Right ventricle myocardium superior (tissue), 1 donor: ENCODE results near the gene ALDOA. TPM values are rescaled to one million over a fixed set of nuclear protein-coding genes. Genes with fewer than 3 reads are reported as not detected.
"Not testable (repeated sequence)": the region's sequence is repeated elsewhere in the genome, so short reads cannot be mapped to it uniquely, and the experiment has no call there.

Experiments used
- ATAC-seq: fragments of 200-7000 bp; cut with Tn5 transposase; one replicate; pipeline ENCODE4 v1.9.1; 2020; ENCODE audit warnings: mild to moderate bottlenecking; ENCODE audit not compliant: poor library complexity
- DNase-seq: peaks from one replicate; pipeline ENCODE4 v3.0.0-alpha.2; 2020
- intact Hi-C: fragments of 100-400 bp; cut with DNase I; formaldehyde crosslinking; loops from one replicate; pipeline ENCODE4 v1.11.2; 2022
- total RNA-seq: library from RNA; stranded (reverse); fragmentation: NEBNext Ultra II Directional; extraction: Animal tissue kit (Norgen Biotek cat#: 25700); gene quantifications from one replicate; pipeline ENCODE4 v1.2.1, GENCODE V29; 2021
- donor health status: DM: no; HTN: yes; CAD: no; lungs with severe emphysema.

The ALDOA gene
- total RNA-seq, 1 donor from 2014 or later = 3,843 TPM

DNA sequence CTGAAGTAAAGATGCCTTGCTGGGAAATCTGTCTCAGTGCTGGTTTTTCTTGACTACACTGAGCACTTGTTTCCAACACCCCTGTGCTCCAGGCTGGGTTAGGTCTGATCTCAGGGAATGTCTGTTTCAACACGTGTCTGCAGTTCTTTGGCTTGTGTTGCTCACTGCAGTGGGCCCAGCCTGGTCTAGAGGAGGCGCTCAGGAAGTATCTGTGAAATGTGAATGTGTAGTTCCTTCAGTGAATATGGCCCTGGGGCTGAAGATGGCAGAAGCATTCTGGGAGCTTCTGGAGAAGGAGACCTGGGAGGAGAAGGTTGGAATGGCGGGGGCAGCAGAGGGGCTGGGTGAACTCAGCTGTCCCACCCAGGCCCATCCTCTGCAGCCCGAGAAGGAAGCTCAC, 38.5 kb downstream of the ALDOA start:
- intact Hi-C loops = no loop called here
- DNase-seq = peak; percentile 9
- no peak for ATAC-seq

DNA sequence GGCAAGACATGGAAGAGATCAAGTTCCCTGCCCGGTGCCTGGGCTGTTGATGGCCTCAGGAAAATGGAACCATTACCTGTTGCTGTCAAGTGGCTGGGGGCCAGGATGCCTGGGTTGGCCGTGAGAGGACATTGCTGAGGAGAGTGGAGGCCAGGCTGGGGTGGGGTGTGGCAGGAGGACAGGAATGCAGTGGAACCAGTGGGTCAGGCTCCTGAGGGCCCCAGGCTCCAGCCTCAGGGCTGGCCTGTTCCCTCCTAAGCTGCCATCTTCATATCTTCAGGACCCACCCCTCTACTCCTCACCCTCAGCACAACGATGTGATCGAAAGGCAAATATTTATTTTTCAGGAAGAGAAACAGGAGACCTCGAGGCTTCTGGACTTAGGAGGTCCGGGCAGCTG, 38.9 kb downstream of the ALDOA start:
- intact Hi-C loops = no loop called here
- DNase-seq (peak; percentile 12), ATAC-seq (no peak)

DNA sequence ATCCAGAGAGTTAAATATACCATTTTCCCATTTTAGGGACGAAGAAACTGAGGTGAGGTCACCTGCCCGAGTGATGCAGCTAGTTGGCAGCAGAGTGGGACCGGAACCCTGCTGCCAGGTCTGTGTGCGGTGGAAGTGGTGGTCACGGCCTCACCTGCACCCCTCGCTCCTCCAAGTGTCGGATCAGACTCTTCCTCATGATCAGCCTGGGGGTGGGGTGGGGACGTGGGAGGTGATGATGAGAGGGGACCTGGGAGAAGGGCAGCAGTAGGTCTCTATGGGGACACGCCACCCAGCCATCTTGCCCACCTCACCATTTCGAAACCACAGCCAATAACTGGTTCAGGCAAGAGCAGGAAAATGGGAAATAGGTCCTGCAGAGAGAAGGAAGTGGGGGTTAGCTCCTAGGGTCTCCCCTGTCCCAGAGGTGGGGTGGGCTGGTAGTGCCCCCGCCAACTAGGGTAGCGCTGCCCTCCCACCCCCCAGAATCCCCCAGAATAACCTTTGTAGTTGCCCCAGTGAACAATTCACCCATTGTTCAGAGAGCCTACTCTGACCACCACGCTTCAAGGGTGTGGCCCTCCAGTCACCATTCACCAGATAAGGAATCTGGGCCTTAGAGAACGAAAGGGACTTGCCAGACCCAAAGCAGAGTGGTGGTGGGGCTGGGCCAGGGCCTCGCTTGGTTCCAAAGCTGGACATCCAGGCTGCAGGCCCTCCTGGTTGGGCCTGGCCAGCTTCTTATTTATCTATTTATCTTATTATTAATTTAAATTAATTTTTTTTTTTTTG, 42.7 kb downstream of the ALDOA start:
- DNase-seq (no peak), ATAC-seq (no peak)
- intact Hi-C loops = no loop called here

DNA sequence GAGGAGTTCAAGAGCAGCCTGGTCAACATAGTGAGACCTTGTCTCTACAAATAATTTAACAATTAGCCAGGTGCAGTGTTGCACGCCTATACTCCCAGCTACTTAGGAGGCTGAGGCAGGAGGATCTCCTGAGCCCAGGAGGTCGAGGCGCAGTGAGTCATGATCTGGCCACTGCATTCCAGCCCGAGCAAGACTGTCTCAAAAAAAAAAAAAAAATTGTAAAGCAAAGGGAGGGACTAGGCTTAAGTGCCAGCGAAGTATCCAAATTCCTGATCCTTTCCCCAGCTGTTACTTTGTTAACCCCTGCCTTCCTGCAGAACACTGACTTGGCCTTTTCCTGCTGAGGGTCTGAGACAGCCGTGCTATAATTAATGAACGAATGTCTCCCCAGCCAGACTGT, 45.1 kb downstream of the ALDOA start:
- ATAC-seq (no peak), DNase-seq (no peak)
- intact Hi-C loops = no loop called here

DNA sequence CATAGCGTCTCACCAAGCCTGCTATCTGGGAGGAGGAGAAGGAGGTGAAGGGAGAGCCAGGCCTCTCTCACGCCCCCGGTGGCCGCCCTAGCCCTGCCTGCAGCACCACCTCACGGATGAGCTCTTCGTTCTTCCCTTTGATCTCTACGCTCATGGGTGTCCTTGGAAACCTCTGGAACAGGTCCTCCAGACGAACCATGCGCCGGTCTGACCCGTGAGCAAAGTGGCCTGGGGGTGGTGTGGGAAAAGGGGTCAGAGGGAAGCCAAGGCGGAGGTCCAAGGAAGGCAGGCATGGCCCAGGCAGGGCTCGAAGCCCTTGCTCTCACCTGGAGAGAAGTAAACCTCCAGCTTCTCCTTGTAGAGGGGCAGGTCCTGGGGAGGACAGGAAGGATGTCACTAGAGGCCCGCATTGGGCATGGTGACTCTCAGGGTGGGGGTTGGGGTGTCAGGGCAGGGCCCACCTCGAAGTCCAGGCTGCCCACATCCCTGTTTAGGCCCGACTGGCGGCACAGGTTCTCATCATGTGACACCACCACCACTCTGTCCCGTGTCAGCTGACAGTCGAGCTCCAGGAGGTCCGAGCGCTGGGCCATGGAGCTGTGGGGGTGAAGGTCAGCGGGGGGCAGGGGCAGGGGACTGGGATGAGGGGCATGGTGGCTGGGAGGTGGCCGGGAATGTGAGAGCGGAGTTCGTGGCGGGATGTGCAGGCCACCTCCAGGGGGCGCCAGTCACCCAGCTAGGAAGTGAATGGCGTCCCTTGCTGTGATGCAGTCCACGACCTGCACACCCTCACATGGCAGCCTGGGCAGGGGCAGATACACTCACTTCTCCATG, 46.9 kb downstream of the ALDOA start:
- DNase-seq = peak; percentile 80
- ATAC-seq = peak; percentile 50
- intact Hi-C loops = no loop called here

DNA sequence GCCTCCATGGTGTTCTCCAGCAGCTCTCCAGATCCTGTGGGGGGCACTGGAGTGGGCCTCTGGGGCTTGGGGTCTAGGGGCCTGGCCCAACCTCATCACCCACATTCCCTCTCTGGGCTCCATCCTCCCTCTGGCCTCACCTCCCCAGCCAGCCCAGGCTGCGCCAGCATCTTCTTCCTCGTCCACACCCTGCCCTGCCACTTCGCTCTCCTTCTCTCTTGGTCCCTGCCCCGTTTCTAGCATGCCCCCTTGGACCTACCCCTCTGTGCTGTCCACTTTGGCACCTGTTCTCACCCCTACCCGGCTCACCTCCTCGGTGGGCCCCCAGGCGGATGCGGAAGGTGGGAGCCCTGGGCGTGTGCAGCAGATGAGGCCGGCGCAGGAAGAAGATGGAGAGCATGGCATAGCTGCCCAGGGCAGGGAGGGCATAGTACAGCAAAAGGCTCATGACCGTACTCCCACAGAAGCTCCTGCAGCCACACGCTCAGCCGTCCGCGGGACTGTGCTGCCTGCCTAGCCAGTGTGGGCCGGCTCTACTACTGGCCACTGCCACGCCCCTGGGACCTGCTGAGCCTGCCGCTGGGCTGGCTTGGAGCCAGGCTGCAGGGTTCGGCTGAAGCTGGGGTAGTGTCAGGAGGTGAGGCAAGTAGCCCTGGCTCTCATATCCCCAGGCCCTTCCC, 47.6 kb downstream of the ALDOA start, which contains the start of gene GDPD3:
GDPD3 (minus strand) TSS at position 507 of the 680 bp plus-strand sequence; CDS start at position 448, 59 bp downstream.
- DNase-seq (peak; percentile 79), ATAC-seq (peak; percentile 80)
- intact Hi-C loops = no loop called here

DNA sequence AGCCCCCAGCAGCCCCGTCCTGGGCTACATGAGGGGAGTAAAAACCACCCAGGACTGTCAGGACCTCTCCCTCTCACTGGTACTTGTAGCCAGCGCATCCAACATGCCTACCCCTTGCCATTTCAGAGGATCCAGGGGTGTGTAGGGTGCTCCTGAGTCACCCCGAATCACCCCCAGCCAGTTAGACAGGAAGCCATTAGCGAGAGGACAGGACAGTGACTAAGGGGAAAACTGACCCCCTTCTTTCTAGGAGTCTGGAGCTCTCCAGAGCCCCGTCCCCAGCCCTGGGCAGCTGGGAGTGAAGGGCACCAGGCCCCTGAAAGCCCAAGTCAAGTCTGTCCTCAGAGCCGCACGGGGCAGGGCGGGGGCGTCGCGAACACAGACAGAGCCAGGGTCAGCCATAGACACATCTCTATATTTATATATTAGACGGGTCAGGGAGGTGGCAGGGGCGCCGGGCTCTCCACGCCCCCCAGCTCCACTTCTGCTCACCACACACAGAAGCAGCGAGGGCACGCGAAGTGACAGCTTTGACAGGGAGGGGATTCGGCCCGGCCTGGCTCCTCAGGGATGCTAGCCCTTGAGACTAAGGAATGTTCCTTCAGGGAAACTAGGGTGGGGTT, 48.3 kb downstream of the ALDOA start:
- intact Hi-C loops = no loop called here
- ATAC-seq = no peak
- DNase-seq = no peak

DNA sequence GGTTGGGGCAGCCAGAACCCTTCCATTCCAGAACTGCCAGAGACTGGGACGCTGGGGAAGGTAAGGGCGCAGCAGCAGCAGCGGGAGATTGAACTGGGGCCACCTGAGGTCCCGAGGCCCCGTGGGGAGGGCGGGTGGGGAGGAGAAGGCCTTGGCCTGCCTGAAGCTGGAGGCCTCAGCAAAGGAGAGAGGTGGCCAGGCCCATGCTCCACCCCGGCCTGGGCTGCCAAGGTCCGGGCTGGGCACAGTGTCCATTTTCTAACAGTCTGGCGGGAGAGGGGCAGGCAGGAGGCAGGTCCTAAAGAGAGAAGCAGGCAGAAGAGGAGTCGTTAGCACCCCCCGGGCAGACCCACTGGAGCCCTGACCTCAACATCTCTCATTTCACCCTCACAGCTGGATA, 48.9 kb downstream of the ALDOA start:
- DNase-seq (no peak), ATAC-seq (no peak)
- intact Hi-C loops = no loop called here

DNA sequence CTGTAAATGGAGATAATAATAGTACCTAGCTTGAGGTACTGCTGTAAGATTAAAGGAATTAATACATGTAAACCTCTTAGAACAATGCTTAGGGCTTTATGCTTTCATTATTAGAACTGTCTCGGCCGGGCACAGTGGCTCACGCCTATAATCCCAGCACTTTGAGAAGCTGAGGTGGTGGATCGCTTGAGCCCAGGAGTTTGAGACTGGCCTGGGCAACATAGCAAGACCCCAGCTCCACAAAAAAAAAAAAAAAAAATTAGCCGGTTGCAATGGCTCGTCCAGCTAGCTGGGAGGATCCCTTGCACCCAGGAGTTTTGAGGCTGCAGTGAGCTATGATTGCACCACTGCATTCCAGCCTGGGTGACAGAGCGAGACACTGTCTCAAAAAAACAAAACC, 49.3 kb downstream of the ALDOA start:
- intact Hi-C loops, ATAC-seq, DNase-seq: not testable (repeated sequence)

DNA sequence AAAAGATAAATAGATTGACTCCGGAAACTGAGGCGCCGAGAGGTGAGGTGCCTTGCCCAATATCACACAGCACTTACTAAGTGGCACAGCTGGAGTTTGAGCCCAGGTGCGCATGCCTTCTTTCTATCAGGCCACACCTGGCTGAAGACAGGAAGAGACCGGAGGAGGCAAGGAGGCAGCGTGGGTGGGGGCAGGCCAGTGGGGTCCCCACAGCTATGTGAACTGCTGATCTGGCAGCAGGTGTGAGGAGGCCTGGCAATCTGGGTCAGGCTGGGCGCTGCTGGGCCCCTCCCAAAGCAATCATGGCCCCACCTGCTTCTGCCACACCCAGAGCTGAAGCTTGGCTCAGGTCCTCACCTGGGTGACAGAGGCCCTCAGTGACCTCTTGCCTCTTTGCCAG, 49.7 kb downstream of the ALDOA start:
- intact Hi-C loops = no loop called here
- ATAC-seq (peak; percentile 27), DNase-seq (no peak)

DNA sequence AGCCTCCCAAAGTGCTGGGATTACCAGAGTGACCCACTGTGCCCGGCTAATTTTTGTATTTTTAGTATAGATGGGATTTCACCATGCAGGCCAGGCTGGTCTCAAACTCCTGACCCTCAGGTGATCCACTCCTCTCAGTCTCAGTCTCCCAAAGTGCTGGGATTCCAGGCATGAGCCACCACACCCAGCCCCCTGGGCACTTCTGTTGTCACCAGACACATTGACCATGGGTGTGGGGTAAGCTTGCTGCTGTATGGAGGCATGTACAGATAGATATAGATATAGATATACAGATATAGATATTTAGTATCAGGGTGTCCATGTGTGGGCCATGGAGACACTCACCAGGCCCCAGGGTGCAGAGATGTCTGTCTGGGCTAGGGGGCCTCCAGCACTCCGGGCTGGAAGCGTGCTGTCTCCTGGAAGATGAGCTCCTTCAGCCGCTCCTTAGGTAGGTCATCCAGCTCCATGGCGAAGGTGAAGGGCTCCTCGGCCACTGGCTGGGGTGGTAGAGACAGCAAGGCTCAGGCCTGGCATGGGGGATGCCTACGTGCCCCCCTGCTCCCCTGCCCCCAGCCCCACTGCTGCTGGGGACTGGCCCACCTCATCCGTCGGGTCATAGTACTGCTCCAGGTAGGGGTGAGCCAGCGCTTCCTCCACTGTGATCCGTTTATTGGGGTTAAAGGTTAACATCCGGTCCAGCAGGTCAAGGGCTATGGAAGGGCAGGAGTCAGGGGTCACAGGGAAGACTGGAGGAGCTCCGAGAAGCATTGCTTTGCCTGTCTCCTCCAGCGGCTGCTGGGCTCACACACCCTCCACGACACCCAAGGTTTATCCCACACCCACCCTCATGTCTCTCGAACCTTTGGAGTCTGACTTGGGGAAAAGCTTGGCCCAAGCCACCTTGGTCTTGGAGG, 51.0 kb downstream of the ALDOA start:
- ATAC-seq (no peak), DNase-seq (no peak)
- intact Hi-C loops = no loop called here

DNA sequence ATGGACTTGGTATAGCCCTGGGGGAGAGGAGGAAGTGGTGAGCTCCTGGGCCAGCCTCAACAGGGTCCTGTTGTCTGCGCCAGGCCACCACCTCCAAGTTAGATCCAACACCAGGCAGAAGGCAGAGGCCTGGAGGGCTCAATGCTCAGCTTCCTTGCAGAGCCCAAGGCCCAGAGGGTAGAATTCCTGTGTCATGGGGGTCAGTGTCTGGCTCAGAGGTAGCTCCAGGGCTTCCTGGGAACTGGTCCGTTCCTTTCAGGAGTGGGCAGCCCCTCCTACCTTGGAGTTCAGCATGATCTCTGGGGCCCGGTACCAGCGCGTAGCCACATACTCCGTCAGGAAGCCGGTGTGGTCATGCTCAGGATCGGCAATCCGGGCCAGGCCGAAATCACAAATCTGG, 52.2 kb downstream of the ALDOA start:
- DNase-seq (no peak), ATAC-seq (no peak)
- intact Hi-C loops = no loop called here

DNA sequence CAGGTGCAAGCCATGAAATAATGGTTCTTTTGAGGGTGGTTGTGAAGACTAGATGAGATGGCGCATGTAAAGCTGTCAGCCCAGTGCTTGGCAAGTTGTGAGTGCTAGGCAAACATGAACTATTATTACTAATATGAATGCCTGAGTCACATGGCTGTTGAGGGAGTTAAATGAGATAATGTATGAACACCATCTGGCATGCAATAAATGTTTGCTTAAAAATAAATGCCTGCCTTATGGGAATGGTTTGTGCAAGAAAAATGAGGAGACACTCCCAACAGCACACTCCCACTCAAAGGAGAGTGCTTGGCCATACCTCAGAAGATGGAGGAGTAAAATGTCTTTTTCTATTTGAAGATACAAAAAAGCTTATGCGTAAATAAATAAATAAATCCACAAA, 53.9 kb downstream of the ALDOA start:
- ATAC-seq = no peak
- intact Hi-C loops = no loop called here

More for the DNA sequence above, 53.9 kb downstream of the ALDOA start:
- DNase-seq = no peak

Other genes with a start within 250 kb of the ALDOA start
- gene PAGR1, start 249.6 kb upstream of the ALDOA start, total RNA-seq = 14.7 TPM
- gene MVP, start 245.3 kb upstream of the ALDOA start, total RNA-seq = 45.5 TPM
- 63.0 TPM for gene CDIPT, start 202.5 kb upstream of the ALDOA start, total RNA-seq
- 0.70 TPM for gene SEZ6L2, start 166.2 kb upstream of the ALDOA start, total RNA-seq
- gene ASPHD1, start 165.3 kb upstream of the ALDOA start, total RNA-seq = not detected
- 6.6 TPM for gene KCTD13, start 139.5 kb upstream of the ALDOA start, total RNA-seq
- 70.6 TPM for gene TMEM219, start 103.7 kb upstream of the ALDOA start, total RNA-seq
- gene TAOK2, start 91.9 kb upstream of the ALDOA start, total RNA-seq = 29.7 TPM
- gene HIRIP3, start 70.1 kb upstream of the ALDOA start, total RNA-seq = 19.5 TPM
- gene INO80E, start 69.5 kb upstream of the ALDOA start, total RNA-seq = 28.0 TPM
- 0.13 TPM for gene DOC2A, start 54.7 kb upstream of the ALDOA start, total RNA-seq
- not detected for gene C16orf92, start 42.6 kb upstream of the ALDOA start, total RNA-seq
- gene TLCD3B, start 34.5 kb upstream of the ALDOA start, total RNA-seq = not detected
- gene PPP4C, start 10.2 kb downstream of the ALDOA start, total RNA-seq = 33.2 TPM
- 1.0 TPM for gene TBX6, start 26.2 kb downstream of the ALDOA start, total RNA-seq
- gene YPEL3, start 30.5 kb downstream of the ALDOA start, total RNA-seq = 64.1 TPM
- gene GDPD3, start 47.8 kb downstream of the ALDOA start, total RNA-seq = 2.6 TPM
- 50.8 TPM for gene MAPK3, start 57.5 kb downstream of the ALDOA start, total RNA-seq
- 8.4 TPM for gene CORO1A, start 117.8 kb downstream of the ALDOA start, total RNA-seq
- 48.7 TPM for gene BOLA2B, start 127.9 kb downstream of the ALDOA start, total RNA-seq
- gene SLX1A, start 128.1 kb downstream of the ALDOA start, total RNA-seq = 16.2 TPM
- 3.3 TPM for gene SULT1A3, start 133.5 kb downstream of the ALDOA start, total RNA-seq
- 5.9 TPM for gene NPIPB13, start 182.7 kb downstream of the ALDOA start, total RNA-seq